Endothelial cell of umbilical vein (primary cell): ENCODE results near the gene CARD16. TPM values are rescaled to one million over a fixed set of nuclear protein-coding genes. Genes with fewer than 3 reads are reported as not detected.
A peak's percentile ranks its signal among the peaks of the same experiment; 100 is the strongest.

Source experiments
- BruUV-seq: library from RNA; stranded (reverse); fragments of 400-500 nt; replicated peaks from 2 replicates; lab custom pipeline; 2021; lab: Mats Ljungman, UMichigan
- CTCF ChIA-PET: fragments of 300-600, 350-600 bp; sonication (Branson Sonifier 250); formaldehyde crosslinking; loops from one replicate; lab custom pipeline; 2021; ENCODE audit warnings: antibody characterized with exemption, inconsistent platforms; lab: Charles Lee
- POLR2A ChIA-PET: fragments of 300-600, 350-600 bp; sonication (Branson Sonifier 250); formaldehyde crosslinking; loops from one replicate; lab custom pipeline; 2021; ENCODE audit warnings: antibody characterized with exemption, inconsistent platforms; lab: Charles Lee
- DNase-seq: peaks from one replicate; pipeline ENCODE4 v3.0.0-alpha.2; 2011; ENCODE audit warnings: low read depth, low spot score
- FAIRE-seq: peaks from 2 replicates; lab custom pipeline; 2011; peaks lifted over from hg19 to GRCh38; lab: Jason Lieb, UNC
- H2AFZ ChIP-seq: 2 replicates; pipeline ENCODE4 v1.6.0; 2012; ENCODE audit warnings: low read depth, low read length, control low read depth, inconsistent platforms
- H3K27ac ChIP-seq: 2 replicates; pipeline ENCODE4 v1.5.1; 2011; ENCODE audit warnings: low read depth, mild to moderate bottlenecking, control low read depth, low read length, moderate library complexity; ENCODE audit not compliant: insufficient read depth
- H3K27me3 ChIP-seq, 2 experiments: 2 replicates each; pipeline versions ENCODE4 v1.6.0 to v1.6.1; 2011; ENCODE audit warnings: low read length in 2 of 2, mixed read lengths in 1 of 2; ENCODE audit not compliant: control insufficient read depth in 2 of 2, insufficient read depth in 2 of 2
- H3K36me3 ChIP-seq, 2 experiments: 2 replicates in 1 of 2; 3 replicates in 1 of 2; pipeline ENCODE4 v1.5.1; 2011; ENCODE audit warnings: low read length in 2 of 2, mild to moderate bottlenecking in 1 of 2, moderate library complexity in 1 of 2; ENCODE audit not compliant: control insufficient read depth in 2 of 2, insufficient read depth in 2 of 2; ENCODE audit errors: extremely low read depth in 1 of 2
- H3K4me1 ChIP-seq: 3 replicates; pipeline ENCODE4 v1.5.1; 2011; ENCODE audit warnings: mild to moderate bottlenecking, low read length; ENCODE audit not compliant: control insufficient read depth, insufficient read depth; ENCODE audit errors: extremely low read depth
- H3K4me2 ChIP-seq: 2 replicates; pipeline ENCODE4 v1.6.1; 2011; ENCODE audit warnings: low read length, control low read depth, mixed read lengths; ENCODE audit not compliant: insufficient read depth
- H3K4me3 ChIP-seq, 3 experiments: fragments of 200-600 bp in 1 of 3; sonication (generic), shearing (Covaris generic) in 1 of 3; replicated peaks in 1 of 3; 2 replicates each; pipeline ENCODE4 v1.5.1; 2011 to 2016; ENCODE audit warnings: control low read depth in 3 of 3, low read length in 3 of 3, mild to moderate bottlenecking in 2 of 3, inconsistent platforms in 1 of 3, low read depth in 1 of 3, moderate library complexity in 1 of 3; ENCODE audit not compliant: insufficient read depth in 1 of 3
- H3K79me2 ChIP-seq: 2 replicates; pipeline ENCODE4 v1.6.0; 2012; ENCODE audit warnings: low read length, inconsistent platforms; ENCODE audit not compliant: control insufficient read depth, insufficient read depth
- H3K9ac ChIP-seq: replicated peaks from 2 replicates; pipeline ENCODE3; 2011; ENCODE audit warnings: low read length, control low read depth; ENCODE audit not compliant: insufficient read depth; ENCODE audit errors: extremely low read depth
- H3K9me1 ChIP-seq: replicated peaks from 3 replicates; pipeline ENCODE4 v1.6.0; 2011; ENCODE audit warnings: mild to moderate bottlenecking, low read length; ENCODE audit not compliant: control insufficient read depth, insufficient read depth; ENCODE audit errors: extremely low read depth
- H3K9me3 ChIP-seq: replicated peaks from 2 replicates; pipeline ENCODE4 v1.5.1; 2012; ENCODE audit warnings: low read length, inconsistent platforms; ENCODE audit not compliant: control insufficient read depth, insufficient read depth
- H4K20me1 ChIP-seq: replicated peaks from 2 replicates; pipeline ENCODE3; 2011; ENCODE audit warnings: mild to moderate bottlenecking, low read length; ENCODE audit not compliant: control insufficient read depth, insufficient read depth; ENCODE audit errors: extremely low read depth
- EZH2 ChIP-seq: IDR thresholded peaks from 2 replicates; pipeline ENCODE4 v1.6.1; 2012; ENCODE audit warnings: borderline replicate concordance, low read depth, mild to moderate bottlenecking, moderate library complexity, low read length, inconsistent platforms; ENCODE audit not compliant: severe bottlenecking
- FOS ChIP-seq: IDR thresholded peaks from 2 replicates; pipeline ENCODE4 v1.6.1; 2011; ENCODE audit warnings: mild to moderate bottlenecking, low read length, moderate library complexity, borderline replicate concordance; ENCODE audit not compliant: insufficient read depth
- GATA2 ChIP-seq: IDR thresholded peaks from 2 replicates; pipeline ENCODE4 v1.7.0; 2011; ENCODE audit warnings: low read depth, mild to moderate bottlenecking, moderate library complexity, mixed read lengths, low read length; ENCODE audit not compliant: insufficient read length, insufficient read depth
- JUN ChIP-seq: IDR thresholded peaks from 2 replicates; pipeline ENCODE4 v1.6.1; 2011; ENCODE audit warnings: borderline replicate concordance, low read depth; ENCODE audit not compliant: insufficient read length, insufficient read depth
- MYC ChIP-seq: IDR thresholded peaks from one replicate; pipeline ENCODE4 v1.6.1; 2011; ENCODE audit warnings: mild to moderate bottlenecking, low read depth, low read length
- POLR2A ChIP-seq: IDR thresholded peaks from 2 replicates; pipeline ENCODE4 v1.6.1; 2012; ENCODE audit warnings: low read depth, mild to moderate bottlenecking, control low read depth, low read length
- POLR2AphosphoS5 ChIP-seq: IDR thresholded peaks from 2 replicates; pipeline ENCODE4 v1.6.1; 2012; ENCODE audit warnings: low read depth, mild to moderate bottlenecking, control low read depth, low read length, moderate library complexity; ENCODE audit not compliant: insufficient read depth
- dilution Hi-C: fragments of 300-500 bp; cut with MboI; formaldehyde crosslinking; loops from one replicate; pipeline ENCODE4 v1.15.0; 2019; ENCODE audit warnings: low sequenced_read_pairs; ENCODE audit not compliant: extremely low pct_ligation_motif_present
- intact Hi-C: fragments of 100-400 bp; cut with micrococcal nuclease; formaldehyde crosslinking; loops from one replicate; pipeline ENCODE4 v1.10.0; 2022
- polyA plus RNA-seq, 4 experiments: library from polyadenylated mRNA; depleted of rRNA in 3 of 4; stranded (reverse) in 3 of 4; unstranded in 1 of 4; fragments of >200 nt; gene quantifications; 2 replicates each; pipeline versions ENCODE4 v1.2.1 to v1.2.3, GENCODE V29; 2011 to 2012; ENCODE audit warnings: missing spikeins in 1 of 4
- total RNA-seq: library from RNA; stranded (reverse); gene quantifications from 2 replicates; pipeline ENCODE4 v1.2.3, GENCODE V29; 2021
- TF ChIP-seq, protein P1 (sequence below): IDR thresholded peaks from 2 replicates; pipeline ENCODE4 v1.6.1; 2011; ENCODE audit not compliant: insufficient read depth, insufficient read length
- TF ChIP-seq, protein P2 (sequence below), 2 donors: IDR thresholded peaks; 1 replicate in 1 of 2; 2 replicates in 1 of 2; pipeline ENCODE4 v1.5.1; 2011; ENCODE audit warnings: low read length in 2 of 2, mild to moderate bottlenecking in 2 of 2, moderate library complexity in 2 of 2, control low read depth in 1 of 2, inconsistent platforms in 1 of 2, low read depth in 1 of 2; ENCODE audit not compliant: insufficient read depth in 1 of 2; ENCODE audit errors: extremely low read depth in 1 of 2

Gene CARD16
- total and polyA plus RNA-seq, 2 donors (not counting 3 experiments of a cell fraction or from before 2014, with no cell fraction given) = 26.8 to 76.6 TPM

DNA sequence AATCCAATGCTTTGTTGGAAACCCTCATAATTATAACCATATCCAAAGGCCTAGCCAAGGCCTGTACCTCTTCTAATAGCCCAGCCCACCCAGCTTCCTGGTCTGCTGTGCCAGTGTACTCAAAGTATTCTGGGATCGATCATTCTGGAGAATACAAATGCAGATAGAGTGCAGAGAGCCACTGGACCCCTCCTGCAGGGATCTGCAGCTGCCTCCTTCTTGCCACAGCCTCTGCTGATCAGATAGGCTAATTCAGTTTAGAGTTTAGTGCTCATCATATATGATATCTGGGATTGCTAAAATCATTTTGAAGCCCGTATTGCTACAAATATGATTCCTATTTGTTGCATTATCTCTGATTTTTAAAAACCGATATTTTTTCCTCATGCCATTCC, 39.7 kb downstream of the CARD16 start:
- peak overlapping the region; percentile 23 for H3K9ac ChIP-seq
- no peaks in the 10 kb centered on the region for H3K27me3 ChIP-seq
- dilution Hi-C loops = no loop called here
- no TSS peak for BruUV-seq
- DNase-seq (no peak), FAIRE-seq (no peak)
- H3K9me1 ChIP-seq = no peaks in the 10 kb centered on the region
- H3K36me3 ChIP-seq = no peaks in the 10 kb centered on the region
- ChIA-PET CTCF (no interaction called here), POLR2A (no interaction called here)
- peaks cover 12% of the 10 kb centered on the region for H3K4me1 ChIP-seq
- H4K20me1 ChIP-seq = no peaks in the 10 kb centered on the region
- intact Hi-C loops = loop anchor here (1.0 kb wide), 2 partner anchors 42 to 239 kb away; no protein-coding TSS in a partner anchor
- no peak overlapping the region for H3K4me3 ChIP-seq
- H2AFZ ChIP-seq = peak overlapping the region; percentile 51
- peak overlapping the region; percentile 34 for H3K27ac ChIP-seq
- H3K4me2 ChIP-seq = peak overlapping the region; percentile 55
- H3K79me2 ChIP-seq = no peaks in the 10 kb centered on the region
- H3K9me3 ChIP-seq = no peaks in the 10 kb centered on the region
- TF ChIP-seq POLR2A (no peak), POLR2AphosphoS5 (no peak)

DNA sequence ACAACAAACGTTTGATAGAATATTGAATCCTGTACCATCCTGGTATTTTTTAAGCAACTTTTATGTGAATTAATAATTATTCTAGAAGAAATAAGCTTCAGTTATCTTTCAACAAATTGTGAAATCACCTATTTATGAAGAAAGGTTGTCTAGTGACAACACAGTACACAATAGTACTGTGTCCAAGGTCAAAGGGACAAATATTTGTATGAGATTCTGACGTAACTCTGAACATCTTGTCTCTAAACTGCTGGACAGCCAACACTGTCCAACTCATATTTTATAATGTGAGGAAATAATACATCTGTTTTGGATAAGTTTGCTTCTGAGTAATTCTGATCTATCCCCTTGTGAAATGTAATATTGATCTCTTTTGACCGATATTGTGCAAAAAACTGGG, 41.1 kb downstream of the CARD16 start:
- no peak overlapping the region for H3K4me3 ChIP-seq
- H3K4me1 ChIP-seq = peaks cover 12% of the 10 kb centered on the region
- ChIA-PET CTCF (interaction anchor here (1.6 kb wide), 1 partner anchor 35 kb away, joined by 5 read pairs; the partner anchor contains the start of gene CASP4), POLR2A (no interaction called here)
- no peak for TF ChIP-seq MYC
- TF ChIP-seq POLR2A = no peak
- TF ChIP-seq, protein P1, sequence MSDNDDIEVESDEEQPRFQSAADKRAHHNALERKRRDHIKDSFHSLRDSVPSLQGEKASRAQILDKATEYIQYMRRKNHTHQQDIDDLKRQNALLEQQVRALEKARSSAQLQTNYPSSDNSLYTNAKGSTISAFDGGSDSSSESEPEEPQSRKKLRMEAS = no peak
- TF ChIP-seq GATA2 = no peak
- no peak for TF ChIP-seq POLR2AphosphoS5
- no peak for TF ChIP-seq FOS
- no peak for TF ChIP-seq EZH2
- no peak for TF ChIP-seq JUN
- TF ChIP-seq, protein P2, sequence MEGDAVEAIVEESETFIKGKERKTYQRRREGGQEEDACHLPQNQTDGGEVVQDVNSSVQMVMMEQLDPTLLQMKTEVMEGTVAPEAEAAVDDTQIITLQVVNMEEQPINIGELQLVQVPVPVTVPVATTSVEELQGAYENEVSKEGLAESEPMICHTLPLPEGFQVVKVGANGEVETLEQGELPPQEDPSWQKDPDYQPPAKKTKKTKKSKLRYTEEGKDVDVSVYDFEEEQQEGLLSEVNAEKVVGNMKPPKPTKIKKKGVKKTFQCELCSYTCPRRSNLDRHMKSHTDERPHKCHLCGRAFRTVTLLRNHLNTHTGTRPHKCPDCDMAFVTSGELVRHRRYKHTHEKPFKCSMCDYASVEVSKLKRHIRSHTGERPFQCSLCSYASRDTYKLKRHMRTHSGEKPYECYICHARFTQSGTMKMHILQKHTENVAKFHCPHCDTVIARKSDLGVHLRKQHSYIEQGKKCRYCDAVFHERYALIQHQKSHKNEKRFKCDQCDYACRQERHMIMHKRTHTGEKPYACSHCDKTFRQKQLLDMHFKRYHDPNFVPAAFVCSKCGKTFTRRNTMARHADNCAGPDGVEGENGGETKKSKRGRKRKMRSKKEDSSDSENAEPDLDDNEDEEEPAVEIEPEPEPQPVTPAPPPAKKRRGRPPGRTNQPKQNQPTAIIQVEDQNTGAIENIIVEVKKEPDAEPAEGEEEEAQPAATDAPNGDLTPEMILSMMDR (IDR thresholded peaks at IDR 0.05; ENCODE audit: extremely low read depth in 1 of 2, insufficient read depth in 1 of 2, low read depth in 1 of 2, low read length in 2 of 2) = no peak
- no peaks in the 10 kb centered on the region for H3K9me1 ChIP-seq
- H4K20me1 ChIP-seq = no peaks in the 10 kb centered on the region
- dilution Hi-C loops (no loop called here), intact Hi-C loops (no loop called here)
- H3K4me2 ChIP-seq = no peak overlapping the region
- no peaks in the 10 kb centered on the region for H3K36me3 ChIP-seq
- H3K79me2 ChIP-seq = no peaks in the 10 kb centered on the region
- no peaks in the 10 kb centered on the region for H3K9me3 ChIP-seq
- FAIRE-seq (no peak), DNase-seq (no peak)
- no TSS peak for BruUV-seq
- no peaks in the 10 kb centered on the region for H3K27me3 ChIP-seq
- no peak overlapping the region for H3K9ac ChIP-seq
- H3K27ac ChIP-seq = no peak overlapping the region
- H2AFZ ChIP-seq = no peak overlapping the region
